Body of pancreas (tissue), 4 donors: Measurements from ENCODE around the gene STK40. TPM values are rescaled to one million over a fixed set of nuclear protein-coding genes. Genes with fewer than 3 reads are reported as not detected.

Experiments
- ATAC-seq: fragments of 150-250 bp; one replicate; pipeline ENCODE4 v1.9.1; 2016
- DNase-seq, 4 donors: peaks; one replicate each; pipeline ENCODE4 v3.0.0-alpha.2; 2019
- H3K27ac ChIP-seq, 4 donors: fragments of 200-600 bp; sonication (generic); 1 replicate in 3 of 4; 2 replicates in 1 of 4; pipeline versions ENCODE4 v1.5.1 to v1.6.1; 2016 to 2019; ENCODE audit warnings: mild to moderate bottlenecking in 1 of 4, mixed read lengths in 1 of 4, moderate library complexity in 1 of 4
- H3K27me3 ChIP-seq, 2 donors: fragments of 200-600 bp; sonication (generic); one replicate each; pipeline ENCODE4 v1.6.0; 2016; ENCODE audit warnings: mild to moderate bottlenecking in 1 of 2
- H3K36me3 ChIP-seq, 2 donors: fragments of 200-600 bp; sonication (generic); replicated peaks in 1 of 2; 2 replicates each; pipeline ENCODE4 v1.5.1; 2016; ENCODE audit warnings: low read depth in 2 of 2; ENCODE audit not compliant: insufficient read depth in 1 of 2
- H3K4me1 ChIP-seq: fragments of 200-600 bp; sonication (generic); one replicate; pipeline ENCODE4 v1.6.0; 2016
- H3K4me3 ChIP-seq, 2 donors: fragments of 200-600 bp; sonication (generic); 1 replicate in 1 of 2; 2 replicates in 1 of 2; pipeline ENCODE4 v1.5.1; 2016 to 2019
- H3K9me3 ChIP-seq, 3 donors: fragments of 200-600 bp; sonication (generic); 1 replicate in 2 of 3; 2 replicates in 1 of 3; pipeline ENCODE4 v1.5.1; 2016
- POLR2A ChIP-seq, 3 donors: fragments of 450-650 bp; IDR thresholded peaks; one replicate each; pipeline ENCODE4 v1.6.1; 2016; ENCODE audit warnings: antibody characterized with exemption in 3 of 3, mild to moderate bottlenecking in 2 of 3
- WGBS, 2 donors: methylation state at CpG; one replicate each; pipeline ENCODE4 v1.1.5; 2017; 5-methylcytosine and 5-hydroxymethylcytosine counted together
- intact Hi-C: fragments of 100-400 bp; cut with DNase I; formaldehyde crosslinking; loops from one replicate; pipeline ENCODE4 v1.15.1; 2023
- total RNA-seq, 2 donors: library from RNA; depleted of rRNA; stranded (reverse); fragments of >200 nt; gene quantifications; one replicate each; pipeline ENCODE4 v1.1.0, GENCODE V29; 2016
- TF ChIP-seq, protein P1 (sequence below), 7 experiments: fragments of 450-650 bp in 4 of 7; fragments of 200-600 bp in 3 of 7; sonication (generic) in 3 of 7; IDR thresholded peaks; one replicate each; pipeline ENCODE4 v1.5.1; 2016 to 2019; ENCODE audit warnings: antibody characterized with exemption in 7 of 7

The STK40 gene
- total RNA-seq: 10 to 100 TPM; 25.2 to 30.3 TPM

- Histone ChIP-seq H3K4me1 (peaks cover 53% of the 10 kb centered on the region), H3K9me3 (no peaks in the 10 kb centered on the region), H3K36me3 (no peaks in the 10 kb centered on the region), H3K4me3 (peak within 1 kb of the TSS; percentile 71 to 97), H3K27me3 (no peaks in the 10 kb centered on the region), H3K27ac (peak within 1 kb of the TSS; percentile 99 to 100 (median 99))
- intact Hi-C loops: no loop called here
- TF ChIP-seq, protein P1, sequence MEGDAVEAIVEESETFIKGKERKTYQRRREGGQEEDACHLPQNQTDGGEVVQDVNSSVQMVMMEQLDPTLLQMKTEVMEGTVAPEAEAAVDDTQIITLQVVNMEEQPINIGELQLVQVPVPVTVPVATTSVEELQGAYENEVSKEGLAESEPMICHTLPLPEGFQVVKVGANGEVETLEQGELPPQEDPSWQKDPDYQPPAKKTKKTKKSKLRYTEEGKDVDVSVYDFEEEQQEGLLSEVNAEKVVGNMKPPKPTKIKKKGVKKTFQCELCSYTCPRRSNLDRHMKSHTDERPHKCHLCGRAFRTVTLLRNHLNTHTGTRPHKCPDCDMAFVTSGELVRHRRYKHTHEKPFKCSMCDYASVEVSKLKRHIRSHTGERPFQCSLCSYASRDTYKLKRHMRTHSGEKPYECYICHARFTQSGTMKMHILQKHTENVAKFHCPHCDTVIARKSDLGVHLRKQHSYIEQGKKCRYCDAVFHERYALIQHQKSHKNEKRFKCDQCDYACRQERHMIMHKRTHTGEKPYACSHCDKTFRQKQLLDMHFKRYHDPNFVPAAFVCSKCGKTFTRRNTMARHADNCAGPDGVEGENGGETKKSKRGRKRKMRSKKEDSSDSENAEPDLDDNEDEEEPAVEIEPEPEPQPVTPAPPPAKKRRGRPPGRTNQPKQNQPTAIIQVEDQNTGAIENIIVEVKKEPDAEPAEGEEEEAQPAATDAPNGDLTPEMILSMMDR (IDR thresholded peaks at IDR 0.05): no peak
- peak in 2 of 3 donors; percentile 56 to 92 for TF ChIP-seq POLR2A (IDR thresholded peaks at IDR 0.05)
- ATAC-seq: peak; percentile 85
- WGBS, 2 donors: 0 to 1% methylated on average over 15 to 41 of the region's 82 CpGs
- peak; percentile 98 to 99 (median 99) for DNase-seq
These were observed at the start of gene STK40 for GRCh38 chr1:36385410-36386264. Gene STK40 (minus strand): TSS chr1:36385924. CDS start chr1:36361332, 24,592 bp downstream.

DNA sequence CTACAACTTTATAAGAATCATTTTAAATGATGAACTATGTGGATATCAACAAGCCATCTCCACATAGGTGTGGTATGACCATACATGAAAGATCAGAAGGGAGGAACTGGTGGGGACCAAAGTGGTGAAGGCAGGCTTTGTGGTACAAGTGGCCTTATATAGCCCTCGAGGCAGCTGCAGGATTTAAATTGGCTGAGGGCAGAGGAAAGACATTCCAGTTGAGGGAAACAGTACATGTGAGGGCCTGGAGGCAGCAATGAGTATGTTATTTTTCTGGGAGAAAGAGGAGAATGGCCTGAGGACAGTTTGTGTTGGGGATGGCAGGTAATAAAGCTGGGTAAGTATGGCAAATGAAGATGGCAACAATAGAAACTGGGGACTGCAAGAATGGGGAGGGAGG lies 47.4 kb upstream of the STK40 start:
- no peaks in the 10 kb centered on the region for H3K36me3 ChIP-seq
- ATAC-seq: no peak
- TF ChIP-seq, protein P1 (IDR thresholded peaks at IDR 0.05): no peak
- TF ChIP-seq POLR2A (IDR thresholded peaks at IDR 0.05): no peak

DNA sequence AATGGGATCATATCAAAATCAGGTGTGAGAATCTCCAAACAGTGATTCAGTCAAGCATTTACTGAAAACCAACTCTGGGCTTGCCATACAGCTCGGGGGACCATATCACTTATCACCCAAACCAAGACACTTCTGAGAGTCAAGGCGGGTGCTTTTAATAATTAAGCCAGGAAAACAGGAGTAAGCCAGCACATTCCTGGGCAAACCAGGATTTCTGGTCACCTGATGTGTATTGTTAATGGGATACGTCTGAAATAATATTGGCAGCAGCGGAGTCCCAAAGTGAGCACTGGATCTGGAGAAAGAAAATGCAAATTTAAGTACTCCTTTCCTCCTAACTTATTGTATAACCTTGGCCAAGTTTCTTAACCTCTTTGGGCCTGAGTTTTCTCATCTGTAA lies 46.9 kb upstream of the STK40 start:
- DNase-seq (peak; percentile 29 to 59 (median 43)), ATAC-seq (peak; percentile 84)
- Histone ChIP-seq H3K4me3 (no peak overlapping the region), H3K27ac (peak overlapping the region; percentile 2 to 23 (median 8)), H3K4me1 (peaks cover 13% of the 10 kb centered on the region), H3K9me3 (no peaks in the 10 kb centered on the region), H3K36me3 (no peaks in the 10 kb centered on the region), H3K27me3 (no peaks in the 10 kb centered on the region)
- no peak for TF ChIP-seq POLR2A (IDR thresholded peaks at IDR 0.05)
- TF ChIP-seq, protein P1 (IDR thresholded peaks at IDR 0.05): no peak
- intact Hi-C loops: no loop called here
- 18 to 24% methylated on average over 4 of the region's 4 CpGs for WGBS, 2 donors

More for the DNA sequence above, 47.4 kb upstream of the STK40 start:
- intact Hi-C loops: no loop called here
- H3K4me3 ChIP-seq: no peak overlapping the region
- DNase-seq: no peak
- H3K27me3 ChIP-seq: no peaks in the 10 kb centered on the region
- H3K4me1 ChIP-seq: peaks cover 13% of the 10 kb centered on the region
- no peaks in the 10 kb centered on the region for H3K9me3 ChIP-seq
- WGBS, 2 donors: 15 to 43% methylated on average over 1 of the region's 1 CpG
- H3K27ac ChIP-seq: peak overlapping the region; percentile 2 to 23 (median 8)

DNA sequence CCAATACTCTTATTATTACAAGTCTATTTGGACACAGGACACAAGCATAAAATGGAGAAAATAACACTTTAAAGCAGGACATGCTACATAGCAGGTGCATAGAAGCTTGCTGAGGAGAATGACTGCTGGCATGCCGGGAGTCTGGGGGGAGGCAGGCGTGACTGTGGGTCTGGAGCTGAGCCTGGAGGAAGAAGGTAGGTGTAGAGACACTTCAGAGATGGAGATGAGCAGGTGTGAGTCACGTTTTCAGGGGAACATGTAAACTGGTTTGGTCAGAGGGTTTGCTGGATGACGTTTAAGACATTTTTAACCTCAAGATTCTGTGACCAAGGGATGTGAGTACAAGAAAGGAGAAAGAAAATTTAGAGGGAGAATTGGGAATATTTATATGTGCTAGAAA lies 40.1 kb upstream of the STK40 start:
- ATAC-seq: no peak
- Histone ChIP-seq H3K9me3 (no peaks in the 10 kb centered on the region), H3K4me3 (no peak overlapping the region), H3K4me1 (no peaks in the 10 kb centered on the region), H3K27me3 (no peaks in the 10 kb centered on the region), H3K27ac (no peak overlapping the region), H3K36me3 (no peaks in the 10 kb centered on the region)
- intact Hi-C loops: no loop called here
- no peak for DNase-seq
- no peak for TF ChIP-seq POLR2A (IDR thresholded peaks at IDR 0.05)
- TF ChIP-seq, protein P1 (IDR thresholded peaks at IDR 0.05): no peak
- 71 to 76% methylated on average over 4 of the region's 4 CpGs for WGBS, 2 donors
